IPS DF 6.9 (cell line): ENCODE results near the gene BICRA.
"Not testable (repeated sequence)": the region's sequence is repeated elsewhere in the genome, so short reads cannot be mapped to it uniquely, and the experiment has no call there.

Source experiments
- DNase-seq: peaks from one replicate; pipeline ENCODE4 v3.0.0-alpha.2; 2013; ENCODE audit warnings: low read depth, low spot score
- H3K27ac ChIP-seq: one replicate; pipeline ENCODE4 v1.5.1; 2013; ENCODE audit warnings: low read length, control low read depth
- H3K27me3 ChIP-seq: 2 replicates; pipeline ENCODE4 v1.6.1; 2013; ENCODE audit warnings: mild to moderate bottlenecking, low read length; ENCODE audit not compliant: control insufficient read depth, insufficient read depth
- H3K36me3 ChIP-seq: 2 replicates; pipeline ENCODE4 v1.6.1; 2013; ENCODE audit warnings: low read length; ENCODE audit not compliant: control insufficient read depth, insufficient read depth
- H3K4me1 ChIP-seq: 2 replicates; pipeline ENCODE4 v1.6.1; 2013; ENCODE audit warnings: low read length; ENCODE audit not compliant: control insufficient read depth, insufficient read depth
- H3K4me3 ChIP-seq: 2 replicates; pipeline ENCODE4 v1.5.1; 2013; ENCODE audit warnings: mild to moderate bottlenecking, low read length
- H3K9me3 ChIP-seq: 2 replicates; pipeline ENCODE4 v1.6.1; 2013; ENCODE audit warnings: low read length, inconsistent platforms; ENCODE audit not compliant: control insufficient read depth, insufficient read depth
- WGBS: extraction: QIAGEN DNeasy Blood & Tissue Kit; methylation state at CpG from one replicate; pipeline ENCODE4 v1.1.7; 2013; ENCODE audit warnings: mixed read lengths, missing lambda C conversion rate; ENCODE audit not compliant: insufficient read length, insufficient coverage; 5-methylcytosine and 5-hydroxymethylcytosine counted together

Gene BICRA

GRCh38 chr19:47663435-47663910 lies 54.5 kb downstream of the BICRA start:
- no peak for DNase-seq
- Histone ChIP-seq H3K27me3 (no peaks in the 10 kb centered on the region), H3K4me1 (no peaks in the 10 kb centered on the region), H3K9me3 (no peaks in the 10 kb centered on the region), H3K27ac (no peak overlapping the region), H3K36me3 (no peaks in the 10 kb centered on the region), H3K4me3 (no peak overlapping the region)
- WGBS = no CpG with 5 or more reads among the region's 3 CpGs

- H3K4me3 ChIP-seq = no peak overlapping the region
- DNase-seq = no peak
- H3K9me3 ChIP-seq = no peaks in the 10 kb centered on the region
- H3K27me3 ChIP-seq = no peaks in the 10 kb centered on the region
- no peak overlapping the region for H3K27ac ChIP-seq
- no peaks in the 10 kb centered on the region for H3K36me3 ChIP-seq
- H3K4me1 ChIP-seq = no peaks in the 10 kb centered on the region
- no CpG with 5 or more reads among the region's 24 CpGs for WGBS
Measured at GRCh38 chr19:47663911-47664771, 55.2 kb downstream of the BICRA start.

- H3K4me3 ChIP-seq, H3K27me3 ChIP-seq, DNase-seq, H3K4me1 ChIP-seq, H3K36me3 ChIP-seq, H3K9me3 ChIP-seq, H3K27ac ChIP-seq: not testable (repeated sequence)
- WGBS = no CpG with 5 or more reads among the region's 13 CpGs
Measured at GRCh38 chr19:47668556-47668955, 59.6 kb downstream of the BICRA start.

GRCh38 chr19:47670736-47671135 lies 61.8 kb downstream of the BICRA start:
- no peaks in the 10 kb centered on the region for H3K9me3 ChIP-seq
- no peak overlapping the region for H3K27ac ChIP-seq
- H3K4me3 ChIP-seq = no peak overlapping the region
- no peaks in the 10 kb centered on the region for H3K4me1 ChIP-seq
- H3K36me3 ChIP-seq = peaks cover 6% of the 10 kb centered on the region; the same call in 1 of the 2 replicates
- H3K27me3 ChIP-seq = no peaks in the 10 kb centered on the region
- no CpG with 5 or more reads among the region's 8 CpGs for WGBS
- no peak for DNase-seq

- DNase-seq = no peak
- Histone ChIP-seq H3K27me3 (no peaks in the 10 kb centered on the region), H3K4me1 (no peaks in the 10 kb centered on the region), H3K4me3 (no peak overlapping the region), H3K9me3 (no peaks in the 10 kb centered on the region), H3K36me3 (peaks cover 10% of the 10 kb centered on the region), H3K27ac (no peak overlapping the region)
- WGBS = 100% methylated on average over 1 of the region's 2 CpGs
Measured at GRCh38 chr19:47671499-47671898, 62.6 kb downstream of the BICRA start.

GRCh38 chr19:47673426-47673825 lies 64.5 kb downstream of the BICRA start:
- Histone ChIP-seq H3K9me3 (no peaks in the 10 kb centered on the region), H3K27ac (no peak overlapping the region), H3K4me3 (no peak overlapping the region), H3K27me3 (no peaks in the 10 kb centered on the region), H3K36me3 (peaks cover 15% of the 10 kb centered on the region), H3K4me1 (no peaks in the 10 kb centered on the region)
- WGBS = no CpG with 5 or more reads among the region's 7 CpGs
- no peak for DNase-seq

- no peak overlapping the region for H3K4me3 ChIP-seq
- no CpG with 5 or more reads among the region's 5 CpGs for WGBS
- no peaks in the 10 kb centered on the region for H3K9me3 ChIP-seq
- H3K4me1 ChIP-seq = no peaks in the 10 kb centered on the region
- no peak for DNase-seq
- H3K27me3 ChIP-seq = no peaks in the 10 kb centered on the region
- peaks cover 20% of the 10 kb centered on the region for H3K36me3 ChIP-seq
- H3K27ac ChIP-seq = no peak overlapping the region
Measured at GRCh38 chr19:47674548-47674947, 65.6 kb downstream of the BICRA start.

- no peak for DNase-seq
- Histone ChIP-seq H3K36me3 (peaks cover 26% of the 10 kb centered on the region), H3K27ac (no peak overlapping the region), H3K9me3 (no peaks in the 10 kb centered on the region), H3K27me3 (no peaks in the 10 kb centered on the region), H3K4me1 (no peaks in the 10 kb centered on the region), H3K4me3 (no peak overlapping the region)
- WGBS = no CpG with 5 or more reads among the region's 12 CpGs
Measured at GRCh38 chr19:47675271-47675670, 66.3 kb downstream of the BICRA start.

GRCh38 chr19:47675859-47676258 lies 66.9 kb downstream of the BICRA start:
- whole genome bisulfite sequencing = no CpG with 5 or more reads among the region's 8 CpGs
- no peak overlapping the region for H3K4me3 ChIP-seq
- no peaks in the 10 kb centered on the region for H3K9me3 ChIP-seq
- no peaks in the 10 kb centered on the region for H3K27me3 ChIP-seq
- H3K27ac ChIP-seq = no peak overlapping the region
- no peaks in the 10 kb centered on the region for H3K4me1 ChIP-seq
- no peak for DNase-seq
- H3K36me3 ChIP-seq = peaks cover 32% of the 10 kb centered on the region

GRCh38 chr19:47676811-47677210 lies 67.9 kb downstream of the BICRA start:
- H3K27ac ChIP-seq = no peak overlapping the region
- no peak for DNase-seq
- no peaks in the 10 kb centered on the region for H3K9me3 ChIP-seq
- H3K27me3 ChIP-seq = no peaks in the 10 kb centered on the region
- no CpG with 5 or more reads among the region's 8 CpGs for WGBS
- peaks cover 36% of the 10 kb centered on the region for H3K36me3 ChIP-seq
- no peak overlapping the region for H3K4me3 ChIP-seq
- no peaks in the 10 kb centered on the region for H3K4me1 ChIP-seq
